Measurements from ENCODE around the gene TMEM240.

TMEM240 gene

GRCh38 chr1:1541956-1542765 lies 1.7 kb upstream of the TMEM240 start:
- Histone ChIP-seq H4K20me1 (ENCODE audit: insufficient read depth, low read length) (peaks cover 40% of the 10 kb centered on the region), H3K27ac (ENCODE audit: low read length) (no peak overlapping the region), H3K9ac (ENCODE audit: low read depth, low read length) (no peak overlapping the region), H3K79me2 (ENCODE audit: insufficient read depth, low read length) (peaks cover 4% of the 10 kb centered on the region; the same call in 1 of the 2 replicates), H3K4me3 (ENCODE audit: low read depth in 1 of 2, low read length in 2 of 2) (no peak overlapping the region), H3K4me1 (ENCODE audit: insufficient read depth, low read length) (no peaks in the 10 kb centered on the region), H3K27me3 (ENCODE audit: insufficient read depth, low read length, poor library complexity) (no peaks in the 10 kb centered on the region), H3K4me2 (ENCODE audit: insufficient read depth, low read length) (no peak overlapping the region), H3K9me3 (ENCODE audit: insufficient read depth, low read length, severe bottlenecking) (no peaks in the 10 kb centered on the region), H3K36me3 (ENCODE audit: insufficient read depth, low read length) (peaks cover 75% of the 10 kb centered on the region), H2AFZ (ENCODE audit: low read depth, low read length) (no peak overlapping the region)
- TF ChIP-seq, protein P1, sequence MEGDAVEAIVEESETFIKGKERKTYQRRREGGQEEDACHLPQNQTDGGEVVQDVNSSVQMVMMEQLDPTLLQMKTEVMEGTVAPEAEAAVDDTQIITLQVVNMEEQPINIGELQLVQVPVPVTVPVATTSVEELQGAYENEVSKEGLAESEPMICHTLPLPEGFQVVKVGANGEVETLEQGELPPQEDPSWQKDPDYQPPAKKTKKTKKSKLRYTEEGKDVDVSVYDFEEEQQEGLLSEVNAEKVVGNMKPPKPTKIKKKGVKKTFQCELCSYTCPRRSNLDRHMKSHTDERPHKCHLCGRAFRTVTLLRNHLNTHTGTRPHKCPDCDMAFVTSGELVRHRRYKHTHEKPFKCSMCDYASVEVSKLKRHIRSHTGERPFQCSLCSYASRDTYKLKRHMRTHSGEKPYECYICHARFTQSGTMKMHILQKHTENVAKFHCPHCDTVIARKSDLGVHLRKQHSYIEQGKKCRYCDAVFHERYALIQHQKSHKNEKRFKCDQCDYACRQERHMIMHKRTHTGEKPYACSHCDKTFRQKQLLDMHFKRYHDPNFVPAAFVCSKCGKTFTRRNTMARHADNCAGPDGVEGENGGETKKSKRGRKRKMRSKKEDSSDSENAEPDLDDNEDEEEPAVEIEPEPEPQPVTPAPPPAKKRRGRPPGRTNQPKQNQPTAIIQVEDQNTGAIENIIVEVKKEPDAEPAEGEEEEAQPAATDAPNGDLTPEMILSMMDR (IDR thresholded peaks at IDR 0.05; ENCODE audit: borderline replicate concordance, extremely low read depth, low read length, poor library complexity, severe bottlenecking) = no peak
- TF ChIP-seq EZH2 (IDR thresholded peaks at IDR 0.05; ENCODE audit: borderline replicate concordance, low read depth, low read length, severe bottlenecking) = no peak
- ATAC-seq (ENCODE audit: insufficient read depth, low read depth) = no peak
- no peak for DNase-seq

- no peaks in the 10 kb centered on the region for H3K27me3 ChIP-seq (ENCODE audit: insufficient read depth, low read length, poor library complexity)
- TF ChIP-seq, protein P1 (IDR thresholded peaks at IDR 0.05; ENCODE audit: borderline replicate concordance, extremely low read depth, low read length, poor library complexity, severe bottlenecking) = no peak
- TF ChIP-seq EZH2 (IDR thresholded peaks at IDR 0.05; ENCODE audit: borderline replicate concordance, low read depth, low read length, severe bottlenecking) = no peak
- peaks cover 42% of the 10 kb centered on the region for H4K20me1 ChIP-seq (ENCODE audit: insufficient read depth, low read length)
- peaks cover 67% of the 10 kb centered on the region for H3K36me3 ChIP-seq (ENCODE audit: insufficient read depth, low read length)
- H3K4me1 ChIP-seq (ENCODE audit: insufficient read depth, low read length) = no peaks in the 10 kb centered on the region
- no peak overlapping the region for H3K9ac ChIP-seq (ENCODE audit: low read depth, low read length)
- H3K79me2 ChIP-seq (ENCODE audit: insufficient read depth, low read length) = 0 out of 2 replicates have a peak, but pooled peaks cover 1% of the 10 kb centered on the region
- DNase-seq (no peak), ATAC-seq (ENCODE audit: insufficient read depth, low read depth) (no peak)
- no peaks in the 10 kb centered on the region for H3K9me3 ChIP-seq (ENCODE audit: insufficient read depth, low read length, severe bottlenecking)
- no peak overlapping the region for H2AFZ ChIP-seq (ENCODE audit: low read depth, low read length)
- no peak overlapping the region for H3K27ac ChIP-seq (ENCODE audit: low read length)
- H3K4me3 ChIP-seq (ENCODE audit: low read depth in 1 of 2, low read length in 2 of 2) = no peak overlapping the region
- H3K4me2 ChIP-seq (ENCODE audit: insufficient read depth, low read length) = no peak overlapping the region
Observed at GRCh38 chr1:1540818-1541628, 599 bp upstream of the TMEM240 start.

- no peaks in the 10 kb centered on the region for H3K27me3 ChIP-seq (ENCODE audit: insufficient read depth, low read length, poor library complexity)
- H3K79me2 ChIP-seq (ENCODE audit: insufficient read depth, low read length) = no peaks in the 10 kb centered on the region
- H2AFZ ChIP-seq (ENCODE audit: low read depth, low read length) = no peak overlapping the region
- H3K9me3 ChIP-seq (ENCODE audit: insufficient read depth, low read length, severe bottlenecking) = no peaks in the 10 kb centered on the region
- H3K9ac ChIP-seq (ENCODE audit: low read depth, low read length) = no peak overlapping the region
- H3K4me1 ChIP-seq (ENCODE audit: insufficient read depth, low read length) = no peaks in the 10 kb centered on the region
- H3K27ac ChIP-seq (ENCODE audit: low read length) = no peak overlapping the region
- DNase-seq = no peak
- H4K20me1 ChIP-seq (ENCODE audit: insufficient read depth, low read length) = peaks cover 37% of the 10 kb centered on the region
- H3K4me2 ChIP-seq (ENCODE audit: insufficient read depth, low read length) = no peak overlapping the region
- TF ChIP-seq, protein P1 (IDR thresholded peaks at IDR 0.05; ENCODE audit: borderline replicate concordance, extremely low read depth, low read length, poor library complexity, severe bottlenecking) = no peak
- TF ChIP-seq EZH2 (IDR thresholded peaks at IDR 0.05; ENCODE audit: borderline replicate concordance, low read depth, low read length, severe bottlenecking) = no peak
- H3K4me3 ChIP-seq (ENCODE audit: low read depth in 1 of 2, low read length in 2 of 2) = no peak overlapping the region
- ATAC-seq (ENCODE audit: insufficient read depth, low read depth) = no peak
- peaks cover 59% of the 10 kb centered on the region for H3K36me3 ChIP-seq (ENCODE audit: insufficient read depth, low read length)
Observed at GRCh38 chr1:1539310-1540089, 924 bp downstream of the TMEM240 start.

All from DND-41 (cell line).